Measurements from ENCODE around the gene KLHL22. TPM values are rescaled to one million over a fixed set of nuclear protein-coding genes. Genes with fewer than 3 reads are reported as not detected.

Gene KLHL22
- total and polyA plus RNA-seq, 2 experiments from 2014 or later: 23.6 to 38.0 TPM

- Histone ChIP-seq H3K27ac (no peak overlapping the region), H3K9me2 (replicated peaks; ENCODE audit: insufficient read depth) (no peaks in the 10 kb centered on the region), H3K9me3 (ENCODE audit: low read depth) (no peaks in the 10 kb centered on the region), H3K27me3 (no peaks in the 10 kb centered on the region), H3K36me3 (replicated peaks; ENCODE audit: insufficient read depth, low read depth) (no peaks in the 10 kb centered on the region), H2AFZ (no peak overlapping the region), H3K4me3 (no peak overlapping the region), H3K4me2 (no peak overlapping the region), H3K4me1 (ENCODE audit: insufficient read depth) (no peaks in the 10 kb centered on the region), H3K79me2 (no peaks in the 10 kb centered on the region), H4K20me1 (ENCODE audit: insufficient read depth, poor library complexity, severe bottlenecking) (no peaks in the 10 kb centered on the region)
- TF ChIP-seq, protein P1, sequence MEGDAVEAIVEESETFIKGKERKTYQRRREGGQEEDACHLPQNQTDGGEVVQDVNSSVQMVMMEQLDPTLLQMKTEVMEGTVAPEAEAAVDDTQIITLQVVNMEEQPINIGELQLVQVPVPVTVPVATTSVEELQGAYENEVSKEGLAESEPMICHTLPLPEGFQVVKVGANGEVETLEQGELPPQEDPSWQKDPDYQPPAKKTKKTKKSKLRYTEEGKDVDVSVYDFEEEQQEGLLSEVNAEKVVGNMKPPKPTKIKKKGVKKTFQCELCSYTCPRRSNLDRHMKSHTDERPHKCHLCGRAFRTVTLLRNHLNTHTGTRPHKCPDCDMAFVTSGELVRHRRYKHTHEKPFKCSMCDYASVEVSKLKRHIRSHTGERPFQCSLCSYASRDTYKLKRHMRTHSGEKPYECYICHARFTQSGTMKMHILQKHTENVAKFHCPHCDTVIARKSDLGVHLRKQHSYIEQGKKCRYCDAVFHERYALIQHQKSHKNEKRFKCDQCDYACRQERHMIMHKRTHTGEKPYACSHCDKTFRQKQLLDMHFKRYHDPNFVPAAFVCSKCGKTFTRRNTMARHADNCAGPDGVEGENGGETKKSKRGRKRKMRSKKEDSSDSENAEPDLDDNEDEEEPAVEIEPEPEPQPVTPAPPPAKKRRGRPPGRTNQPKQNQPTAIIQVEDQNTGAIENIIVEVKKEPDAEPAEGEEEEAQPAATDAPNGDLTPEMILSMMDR (IDR thresholded peaks at IDR 0.05; ENCODE audit: poor library complexity): no peak
- TF ChIP-seq EZH2phosphoT487 (IDR thresholded peaks at IDR 0.05; ENCODE audit: low read depth, severe bottlenecking, unreplicated experiment) (no peak), EZH2 (IDR thresholded peaks at IDR 0.05; ENCODE audit: borderline replicate concordance) (no peak)
- WGBS (ENCODE audit: low lambda C conversion rate, missing lambda C conversion rate): 97% methylated on average over 32 of the region's 32 CpGs
- no peak for DNase-seq (ENCODE audit: low spot score)
These were observed 30.5 kb downstream of the KLHL22 start for GRCh38 chr22:20464912-20465758.

- H3K4me3 ChIP-seq: no peak overlapping the region
- no peaks in the 10 kb centered on the region for H3K9me3 ChIP-seq (ENCODE audit: low read depth)
- no peak overlapping the region for H3K4me2 ChIP-seq
- H3K79me2 ChIP-seq: no peaks in the 10 kb centered on the region
- TF ChIP-seq, protein P1 (IDR thresholded peaks at IDR 0.05; ENCODE audit: poor library complexity): no peak
- TF ChIP-seq EZH2 (IDR thresholded peaks at IDR 0.05; ENCODE audit: borderline replicate concordance) (no peak), EZH2phosphoT487 (IDR thresholded peaks at IDR 0.05; ENCODE audit: low read depth, severe bottlenecking, unreplicated experiment) (no peak)
- no peak for DNase-seq (ENCODE audit: low spot score)
- H3K9me2 ChIP-seq (replicated peaks; ENCODE audit: insufficient read depth): no peaks in the 10 kb centered on the region
- H2AFZ ChIP-seq: no peak overlapping the region
- no peaks in the 10 kb centered on the region for H3K36me3 ChIP-seq (replicated peaks; ENCODE audit: insufficient read depth, low read depth)
- H3K27ac ChIP-seq: no peak overlapping the region
- no peaks in the 10 kb centered on the region for H3K27me3 ChIP-seq
- H4K20me1 ChIP-seq (ENCODE audit: insufficient read depth, poor library complexity, severe bottlenecking): no peaks in the 10 kb centered on the region
- H3K4me1 ChIP-seq (ENCODE audit: insufficient read depth): no peaks in the 10 kb centered on the region
- 97% methylated on average over 11 of the region's 11 CpGs for WGBS (ENCODE audit: low lambda C conversion rate, missing lambda C conversion rate)
These were observed 31.4 kb downstream of the KLHL22 start for GRCh38 chr22:20464096-20464614.

DNA sequence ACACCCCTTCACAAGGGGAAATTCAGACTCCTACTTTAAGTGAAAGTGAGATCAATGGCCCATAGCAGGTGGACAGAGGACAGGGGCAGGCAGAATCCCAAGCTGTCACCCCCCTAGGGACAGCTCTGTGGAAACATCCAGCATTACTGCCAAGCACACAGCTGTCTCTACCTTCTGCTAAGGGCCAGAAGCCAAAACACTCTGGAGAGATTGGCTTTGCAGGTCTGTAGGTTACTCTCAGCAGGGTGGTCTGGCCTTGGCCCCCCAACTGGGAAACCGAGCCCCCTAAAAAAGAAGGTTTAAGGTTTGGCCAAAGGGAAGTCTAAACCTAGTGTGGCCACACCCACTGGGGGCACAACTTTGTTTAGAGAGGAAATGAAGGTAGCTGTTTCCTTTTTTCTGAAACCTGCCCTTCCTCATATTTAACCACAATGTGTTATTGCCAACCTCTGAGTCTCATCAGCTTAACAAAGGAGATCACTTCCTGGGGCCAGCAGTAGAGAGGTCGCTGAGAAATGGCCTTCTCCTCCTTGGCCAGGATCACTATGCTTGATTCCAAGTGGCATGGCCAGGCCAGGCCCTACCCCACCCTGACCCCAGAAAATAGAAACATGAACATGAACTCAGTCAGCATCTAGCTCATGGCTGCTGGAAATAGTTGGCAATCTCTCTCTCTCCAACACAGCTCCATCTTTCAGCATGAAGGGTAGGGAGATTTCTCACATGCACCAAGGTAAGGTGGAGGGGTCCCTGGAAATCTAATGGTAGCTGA, 32.1 kb downstream of the KLHL22 start:
- no peaks in the 10 kb centered on the region for H3K4me1 ChIP-seq (ENCODE audit: insufficient read depth)
- H3K27ac ChIP-seq: no peak overlapping the region
- H3K36me3 ChIP-seq (replicated peaks; ENCODE audit: insufficient read depth, low read depth): no peaks in the 10 kb centered on the region
- H3K79me2 ChIP-seq: no peaks in the 10 kb centered on the region
- no peaks in the 10 kb centered on the region for H3K27me3 ChIP-seq
- DNase-seq (ENCODE audit: low spot score): no peak
- H3K4me3 ChIP-seq: no peak overlapping the region
- H3K4me2 ChIP-seq: no peak overlapping the region
- WGBS (ENCODE audit: low lambda C conversion rate, missing lambda C conversion rate): 82% methylated on average over 2 of the region's 2 CpGs
- no peak for TF ChIP-seq EZH2 (IDR thresholded peaks at IDR 0.05; ENCODE audit: borderline replicate concordance)
- no peaks in the 10 kb centered on the region for H4K20me1 ChIP-seq (ENCODE audit: insufficient read depth, poor library complexity, severe bottlenecking)
- no peaks in the 10 kb centered on the region for H3K9me3 ChIP-seq (ENCODE audit: low read depth)
- H3K9me2 ChIP-seq (replicated peaks; ENCODE audit: insufficient read depth): no peaks in the 10 kb centered on the region
- no peak overlapping the region for H2AFZ ChIP-seq

GRCh38 chr22:20459862-20460261, 35.7 kb downstream of the KLHL22 start:
- Histone ChIP-seq H3K27me3 (no peaks in the 10 kb centered on the region), H3K27ac (no peak overlapping the region), H3K4me2 (no peak overlapping the region), H3K36me3 (replicated peaks; ENCODE audit: insufficient read depth, low read depth) (no peaks in the 10 kb centered on the region), H3K4me1 (ENCODE audit: insufficient read depth) (no peaks in the 10 kb centered on the region), H3K79me2 (no peaks in the 10 kb centered on the region), H2AFZ (no peak overlapping the region), H4K20me1 (ENCODE audit: insufficient read depth, poor library complexity, severe bottlenecking) (no peaks in the 10 kb centered on the region), H3K4me3 (no peak overlapping the region), H3K9me3 (ENCODE audit: low read depth) (no peaks in the 10 kb centered on the region), H3K9me2 (replicated peaks; ENCODE audit: insufficient read depth) (no peaks in the 10 kb centered on the region)
- no peak for DNase-seq (ENCODE audit: low spot score)
- 95% methylated on average over 4 of the region's 4 CpGs for WGBS (ENCODE audit: low lambda C conversion rate, missing lambda C conversion rate)
- TF ChIP-seq EZH2 (IDR thresholded peaks at IDR 0.05; ENCODE audit: borderline replicate concordance) (no peak), EZH2phosphoT487 (IDR thresholded peaks at IDR 0.05; ENCODE audit: low read depth, severe bottlenecking, unreplicated experiment) (no peak)
- TF ChIP-seq, protein P1 (IDR thresholded peaks at IDR 0.05; ENCODE audit: poor library complexity): no peak

Measured in hepatocyte (in vitro differentiated cells).